Neural crest cell (in vitro differentiated cells): Measurements from ENCODE around the gene LAPTM5. TPM values are rescaled to one million over a fixed set of nuclear protein-coding genes. Genes with fewer than 3 reads are reported as not detected.

Experiments
- DNase-seq: peaks from one replicate; pipeline ENCODE4 v3.0.0; 2021; ENCODE audit warnings: low read depth, mixed read lengths, low spot score
- H3K27ac Mint-ChIP-seq: one replicate; pipeline ENCODE4 v1.8.0; 2021; ENCODE audit warnings: mild to moderate bottlenecking, mixed read lengths; ENCODE audit not compliant: unreplicated experiment
- H3K27me3 Mint-ChIP-seq: 2 replicates; pipeline ENCODE4 v1.8.0; 2021; ENCODE audit warnings: low read depth, mild to moderate bottlenecking, mixed read lengths
- H3K36me3 Mint-ChIP-seq: 2 replicates; pipeline ENCODE4 v1.8.0; 2021; ENCODE audit warnings: low read depth, mild to moderate bottlenecking, mixed read lengths
- H3K4me1 Mint-ChIP-seq: 2 replicates; pipeline ENCODE4 v1.8.0; 2021; ENCODE audit warnings: mixed read lengths
- H3K4me3 Mint-ChIP-seq: one replicate; pipeline ENCODE4 v1.8.0; 2021; ENCODE audit warnings: mild to moderate bottlenecking, mixed read lengths
- H3K9me3 Mint-ChIP-seq: 2 replicates; pipeline ENCODE4 v1.8.0; 2021; ENCODE audit warnings: mixed read lengths
- CTCF ChIP-seq: fragments of 200-600 bp; sonication (generic); conservative IDR thresholded peaks from 2 replicates; pipeline ENCODE4 v1.5.0; 2021; ENCODE audit warnings: antibody characterized with exemption, mild to moderate bottlenecking
- total RNA-seq: library from RNA; stranded (reverse); gene quantifications from 2 replicates; pipeline ENCODE4 v1.2.1, GENCODE V29; 2021

LAPTM5 gene
- total RNA-seq, 1 donor from 2014 or later: 1.5 TPM

GRCh38 chr1:30731806-30732276 lies 25.7 kb downstream of the LAPTM5 start:
- H3K4me3 Mint-ChIP-seq: peak overlapping the region; percentile 39
- H3K4me1 Mint-ChIP-seq: peaks cover 55% of the 10 kb centered on the region
- no peaks in the 10 kb centered on the region for H3K9me3 Mint-ChIP-seq
- DNase-seq: no peak
- H3K27ac Mint-ChIP-seq: peak overlapping the region; percentile 84
- H3K27me3 Mint-ChIP-seq: no peaks in the 10 kb centered on the region
- no peak for TF ChIP-seq CTCF
- H3K36me3 Mint-ChIP-seq: no peaks in the 10 kb centered on the region

- no peaks in the 10 kb centered on the region for H3K9me3 Mint-ChIP-seq
- peak overlapping the region; percentile 84 for H3K27ac Mint-ChIP-seq
- DNase-seq: no peak
- H3K27me3 Mint-ChIP-seq: no peaks in the 10 kb centered on the region
- TF ChIP-seq CTCF: no peak
- H3K4me1 Mint-ChIP-seq: peaks cover 60% of the 10 kb centered on the region
- H3K36me3 Mint-ChIP-seq: no peaks in the 10 kb centered on the region
- H3K4me3 Mint-ChIP-seq: peak overlapping the region; percentile 39
These were observed 26.3 kb downstream of the LAPTM5 start for GRCh38 chr1:30731109-30731805.

GRCh38 chr1:30730346-30731108 lies 27.0 kb downstream of the LAPTM5 start:
- Mint-ChIP-seq H3K4me3 (peak overlapping the region; percentile 64), H3K9me3 (no peaks in the 10 kb centered on the region), H3K27me3 (no peaks in the 10 kb centered on the region), H3K4me1 (peaks cover 67% of the 10 kb centered on the region), H3K36me3 (no peaks in the 10 kb centered on the region), H3K27ac (peak overlapping the region; percentile 83)
- no peak for TF ChIP-seq CTCF
- DNase-seq: peak; percentile 31

- TF ChIP-seq CTCF: no peak
- H3K27me3 Mint-ChIP-seq: no peaks in the 10 kb centered on the region
These were observed 27.7 kb downstream of the LAPTM5 start for GRCh38 chr1:30729901-30730300.

GRCh38 chr1:30728832-30729638 lies 28.5 kb downstream of the LAPTM5 start:
- peaks cover 66% of the 10 kb centered on the region for H3K4me1 Mint-ChIP-seq
- no peak for DNase-seq
- H3K27ac Mint-ChIP-seq: peak overlapping the region; percentile 78
- no peaks in the 10 kb centered on the region for H3K9me3 Mint-ChIP-seq
- no peaks in the 10 kb centered on the region for H3K36me3 Mint-ChIP-seq
- H3K27me3 Mint-ChIP-seq: no peaks in the 10 kb centered on the region
- TF ChIP-seq CTCF: no peak
- no peak overlapping the region for H3K4me3 Mint-ChIP-seq

More at GRCh38 chr1:30729901-30730300, 27.7 kb downstream of the LAPTM5 start:
- peaks cover 69% of the 10 kb centered on the region for H3K4me1 Mint-ChIP-seq
- H3K4me3 Mint-ChIP-seq: peak overlapping the region; percentile 64
- peak overlapping the region; percentile 78 for H3K27ac Mint-ChIP-seq
- no peaks in the 10 kb centered on the region for H3K36me3 Mint-ChIP-seq
- no peaks in the 10 kb centered on the region for H3K9me3 Mint-ChIP-seq
- no peak for DNase-seq
